Lower leg skin (tissue), 4 donors: ENCODE results near the gene PTPRN2. TPM values are rescaled to one million over a fixed set of nuclear protein-coding genes. Genes with fewer than 3 reads are reported as not detected.

Experiments used
- DNase-seq, 2 donors: peaks; one replicate each; pipeline ENCODE4 v3.0.0-alpha.2; 2019; ENCODE audit warnings: low spot score in 2 of 2
- H3K4me3 ChIP-seq: fragments of 200-600 bp; sonication (generic); 2 replicates; pipeline ENCODE4 v1.5.1; 2017; ENCODE audit warnings: mild to moderate bottlenecking, low read depth; ENCODE audit not compliant: poor library complexity, severe bottlenecking
- CTCF ChIP-seq, 3 donors: fragments of 450-650 bp; IDR thresholded peaks; one replicate each; pipeline ENCODE4 v1.5.1; 2016; ENCODE audit warnings: antibody characterized with exemption in 3 of 3, mild to moderate bottlenecking in 3 of 3, moderate library complexity in 2 of 3
- POLR2A ChIP-seq, 2 donors: fragments of 450-650 bp; IDR thresholded peaks; one replicate each; pipeline ENCODE4 v1.6.1; 2016 to 2017; ENCODE audit warnings: antibody characterized with exemption in 2 of 2, mild to moderate bottlenecking in 1 of 2, moderate library complexity in 1 of 2
- WGBS, 2 donors: methylation state at CpG; one replicate each; pipeline ENCODE4 v1.1.5; 2018; 5-methylcytosine and 5-hydroxymethylcytosine counted together
- intact Hi-C: fragments of 100-400 bp; cut with DNase I; formaldehyde crosslinking; loops from one replicate; pipeline ENCODE4 v1.15.0; 2023; ENCODE audit warnings: low total_unique reads
- total RNA-seq, 4 donors: library from RNA; depleted of rRNA; stranded (reverse); fragments of >200 nt; gene quantifications; one replicate each; pipeline ENCODE4 v1.1.0, GENCODE V29; 2016

PTPRN2 gene
- total RNA-seq, 4 donors from 2014 or later: 0.11 to 1.6 (median 0.92) TPM

GRCh38 chr7:158443688-158444483, 143.7 kb downstream of the PTPRN2 start:
- no peak overlapping the region for H3K4me3 ChIP-seq
- intact Hi-C loops: no loop called here
- no peak for TF ChIP-seq POLR2A (IDR thresholded peaks at IDR 0.05)
- TF ChIP-seq CTCF (IDR thresholded peaks at IDR 0.05): no peak
- peak in 1 of 2 donors; percentile 58 for DNase-seq
- WGBS, 2 donors: 77 to 78% methylated on average over 16 to 19 of the region's 19 CpGs

- intact Hi-C loops: no loop called here
- DNase-seq: peak in 1 of 2 donors; percentile 74
- H3K4me3 ChIP-seq: no peak overlapping the region
- WGBS, 2 donors: 79 to 80% methylated on average over 24 to 28 of the region's 28 CpGs
- TF ChIP-seq POLR2A (IDR thresholded peaks at IDR 0.05) (no peak), CTCF (IDR thresholded peaks at IDR 0.05) (no peak)
Measured at GRCh38 chr7:158443014-158443687, 144.5 kb downstream of the PTPRN2 start.

- DNase-seq: no peak
- H3K4me3 ChIP-seq: no peak overlapping the region
- 72 to 81% methylated on average over 4 of the region's 4 CpGs for WGBS, 2 donors
- intact Hi-C loops: no loop called here
- TF ChIP-seq POLR2A (IDR thresholded peaks at IDR 0.05) (no peak), CTCF (IDR thresholded peaks at IDR 0.05) (no peak)
Measured at GRCh38 chr7:158442260-158442659, 145.4 kb downstream of the PTPRN2 start.

- no peak overlapping the region for H3K4me3 ChIP-seq
- 76 to 77% methylated on average over 8 of the region's 8 CpGs for WGBS, 2 donors
- intact Hi-C loops: no loop called here
- TF ChIP-seq CTCF (IDR thresholded peaks at IDR 0.05) (no peak), POLR2A (IDR thresholded peaks at IDR 0.05) (no peak)
- peak in 1 of 2 donors; percentile 9 for DNase-seq
Measured at GRCh38 chr7:158439035-158439434, 148.6 kb downstream of the PTPRN2 start.

- intact Hi-C loops: no loop called here
- DNase-seq: peak in 1 of 2 donors; percentile 72
- 26 to 34% methylated on average over 17 of the region's 17 CpGs for WGBS, 2 donors
- no peak overlapping the region for H3K4me3 ChIP-seq
- no peak for TF ChIP-seq POLR2A (IDR thresholded peaks at IDR 0.05)
Measured at GRCh38 chr7:158432369-158433341, 155.0 kb downstream of the PTPRN2 start.
